GM18508 (cell line): Measurements from ENCODE around the gene ALOX15B.
"Not testable (repeated sequence)": the region's sequence is repeated elsewhere in the genome, so short reads cannot be mapped to it uniquely, and the experiment has no call there.

Source experiments
- ATAC-seq: cut with Tn5 transposase; IDR thresholded peaks from one replicate; pipeline ENCODE4 v1.9.1; 2021; ENCODE audit warnings: moderate number of reproducible peaks; ENCODE audit not compliant: insufficient read depth, unreplicated experiment

The ALOX15B gene

DNA sequence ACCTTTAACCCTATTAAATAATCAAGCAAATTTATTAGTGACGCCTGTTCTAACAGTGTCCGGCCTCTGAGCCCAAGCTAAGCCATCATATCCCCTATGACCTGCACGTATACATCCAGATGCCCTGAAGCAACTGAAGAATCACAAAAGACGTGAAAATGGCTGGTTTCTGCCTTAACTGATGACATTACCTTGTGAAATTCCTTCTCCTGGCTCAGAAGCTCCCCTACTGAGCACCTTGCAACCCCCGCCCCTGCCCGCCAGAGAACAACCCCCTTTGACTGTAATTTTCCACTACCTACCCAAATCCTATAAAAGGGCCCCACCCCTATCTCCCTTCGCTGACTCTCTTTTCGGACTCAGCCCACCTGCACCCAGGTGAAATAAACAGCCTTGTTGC is 23.0 kb downstream of the ALOX15B start:
- not testable (repeated sequence) for ATAC-seq

DNA sequence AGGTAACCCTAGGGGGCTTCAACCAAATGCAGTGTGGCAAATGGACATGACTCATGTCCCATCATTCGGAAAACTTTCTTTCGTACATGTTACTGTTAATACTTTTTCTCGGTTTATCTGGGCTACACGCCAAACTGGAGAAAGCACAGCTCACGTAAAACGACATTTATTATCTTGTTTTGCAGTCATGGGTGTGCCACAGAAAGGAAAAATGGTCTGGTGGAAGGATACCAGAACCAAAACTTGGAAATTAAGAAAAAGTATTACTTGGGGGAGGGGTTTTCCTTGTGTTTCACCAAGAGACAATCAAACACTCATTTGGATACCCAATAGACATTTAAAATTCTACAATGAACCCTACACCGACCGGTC is 23.6 kb downstream of the ALOX15B start:
- ATAC-seq: no peak

DNA sequence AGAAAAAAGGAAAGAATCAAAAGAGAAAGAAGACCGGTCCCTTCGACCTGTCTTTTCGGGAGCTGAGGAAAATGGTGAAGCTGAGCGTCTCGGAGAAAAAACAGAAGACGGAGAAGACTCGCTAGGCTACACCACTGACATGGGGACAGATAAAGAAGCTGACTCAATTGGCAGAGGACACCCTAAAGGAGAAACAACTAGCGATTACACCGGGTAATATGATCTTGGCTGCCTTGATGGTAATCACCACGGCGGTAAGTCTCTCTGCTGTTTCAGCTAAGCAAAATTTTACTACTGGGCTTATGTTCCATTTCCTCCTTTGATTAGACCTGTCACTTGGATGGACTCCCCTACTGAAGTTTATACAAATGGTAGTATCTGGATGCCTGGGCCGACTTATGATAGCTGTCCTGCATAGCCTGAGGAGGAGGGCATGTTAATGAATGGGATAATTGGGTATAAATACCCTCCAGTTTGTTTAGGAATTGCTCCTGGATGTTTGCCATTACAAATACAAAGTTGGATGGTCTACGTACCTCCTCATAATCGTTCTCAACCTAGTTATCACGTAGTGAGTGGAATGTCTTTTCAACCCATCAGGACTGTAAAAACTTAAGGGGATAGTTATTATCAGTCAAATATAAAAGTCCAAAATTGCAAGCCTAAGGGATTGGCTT is 24.1 kb downstream of the ALOX15B start:
- ATAC-seq: no peak

DNA sequence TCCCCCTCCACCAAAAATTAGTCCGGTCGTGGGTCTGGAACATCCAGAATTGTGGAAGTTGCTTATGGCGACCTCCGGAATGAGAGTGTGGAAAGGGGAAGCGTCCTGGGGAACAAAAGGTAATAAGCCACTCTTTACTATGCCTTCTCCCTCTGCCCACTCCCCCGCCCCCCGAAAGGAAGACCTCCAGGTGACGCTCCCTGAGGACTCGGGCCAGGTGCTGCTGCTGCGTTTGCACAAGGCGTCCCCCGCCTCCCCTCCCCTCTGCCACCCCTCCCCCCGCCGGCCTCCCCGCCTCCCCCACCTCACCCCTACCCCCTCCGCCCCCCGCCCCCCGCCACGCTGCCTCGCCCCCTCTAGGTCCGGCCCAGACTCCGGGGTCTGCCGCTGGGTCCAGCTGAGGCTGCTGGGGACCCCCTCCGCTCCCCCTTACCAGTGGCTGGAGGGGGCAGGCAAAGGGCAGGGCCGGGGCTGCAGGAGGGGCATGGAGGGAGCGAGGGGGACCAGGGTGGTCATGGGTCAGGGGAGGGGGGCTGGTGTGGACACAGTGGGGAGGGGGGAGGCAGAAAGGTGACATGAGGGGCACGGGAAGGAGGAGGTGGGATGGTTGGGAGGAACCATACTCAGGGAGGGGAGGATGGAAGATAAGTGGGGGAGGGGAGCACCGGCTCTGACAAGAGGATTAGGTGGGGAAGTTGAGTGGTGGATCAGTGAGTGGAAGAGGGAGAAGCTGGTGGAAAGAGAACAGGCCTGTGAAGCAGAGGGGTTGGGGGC is 25.1 kb downstream of the ALOX15B start:
- ATAC-seq: no peak

DNA sequence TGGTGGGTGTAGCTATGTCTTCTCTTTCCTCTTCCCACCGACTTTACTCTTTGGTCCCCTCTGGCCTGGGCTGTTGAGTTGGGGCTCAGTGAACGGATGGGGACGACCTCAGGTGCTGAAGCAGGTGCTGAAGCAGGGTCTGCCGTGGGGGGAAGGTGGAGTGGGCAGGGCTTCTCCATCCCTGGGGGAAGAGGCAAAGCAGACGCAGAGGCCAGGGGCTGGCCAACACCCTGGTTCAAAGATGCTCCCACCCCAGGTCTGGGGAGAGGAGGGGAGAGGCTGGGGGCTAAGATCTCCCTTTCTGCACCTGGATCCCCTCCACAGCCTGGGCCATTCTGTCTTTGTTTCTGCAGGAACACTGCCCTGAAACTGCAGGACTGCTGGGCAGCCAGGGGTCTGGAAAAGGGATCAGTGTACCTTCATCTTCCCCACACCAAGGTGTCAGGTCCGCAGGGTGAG is 25.7 kb downstream of the ALOX15B start:
- no peak for ATAC-seq

DNA sequence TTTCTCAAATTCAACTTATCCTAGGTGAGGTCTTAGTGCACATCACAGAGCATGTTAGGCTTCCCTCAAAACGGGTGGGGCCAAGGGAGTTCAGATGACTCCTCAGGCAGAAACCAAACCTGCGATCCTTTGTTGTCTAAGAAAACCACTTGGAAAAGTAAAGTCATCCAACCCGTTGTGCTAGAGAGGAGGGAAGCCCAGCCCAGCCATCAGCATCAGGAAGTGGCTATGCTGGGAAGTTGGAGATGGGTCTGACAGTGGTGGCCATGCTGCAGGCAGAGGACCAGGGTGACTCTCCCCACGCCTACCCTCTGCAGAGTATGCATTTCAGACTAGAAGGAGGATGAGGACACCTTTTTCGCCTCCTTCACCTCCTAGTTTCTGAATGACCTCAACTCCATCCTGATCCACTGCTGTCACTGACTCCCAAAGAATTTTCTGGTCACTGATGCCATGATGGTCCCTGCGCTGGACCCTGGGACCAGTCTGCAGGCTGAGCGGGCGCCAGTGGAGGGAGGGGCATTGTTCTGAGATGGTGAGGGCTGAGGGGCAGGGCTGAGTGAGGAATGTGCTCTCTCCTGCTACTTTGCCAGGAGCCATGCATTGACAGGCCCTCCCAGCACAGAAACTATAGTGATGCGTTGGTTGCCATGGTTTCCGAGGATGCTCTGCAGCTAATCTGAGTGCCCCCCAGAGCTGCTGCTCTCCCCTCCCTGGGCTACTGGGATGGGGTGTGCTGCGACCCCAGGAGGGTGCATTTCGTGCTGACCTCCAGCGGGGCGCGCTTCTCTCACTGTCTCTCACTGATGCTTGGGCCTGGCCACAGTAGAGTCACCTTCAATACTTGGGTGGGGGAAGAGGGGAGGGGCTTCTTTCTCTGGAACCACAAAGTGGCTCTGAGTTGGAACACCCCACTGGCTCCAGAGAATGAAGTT is 28.2 kb downstream of the ALOX15B start:
- ATAC-seq: no peak

DNA sequence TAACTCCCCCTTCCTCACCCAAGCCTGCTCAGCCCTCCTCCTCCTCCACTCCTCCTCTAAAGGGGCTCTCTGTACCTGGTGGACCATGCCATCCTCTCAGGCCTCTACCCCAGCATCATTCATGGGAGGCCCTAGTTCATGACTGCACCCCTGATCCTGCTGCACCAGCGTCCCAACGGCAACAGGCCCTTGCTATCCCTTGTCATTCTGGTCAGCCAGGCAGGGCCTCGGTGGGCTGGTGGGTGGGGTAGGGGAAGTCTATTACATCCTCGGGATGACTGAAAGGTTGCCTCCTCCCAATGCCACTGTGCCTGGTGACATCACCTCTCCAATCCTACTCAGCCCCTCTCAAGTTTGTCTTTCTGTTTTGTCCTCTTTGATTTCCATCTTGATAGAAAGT is 28.9 kb downstream of the ALOX15B start:
- ATAC-seq: no peak

GRCh38 chr17:8068736-8069586 is 30.1 kb downstream of the ALOX15B start:
- no peak for ATAC-seq

DNA sequence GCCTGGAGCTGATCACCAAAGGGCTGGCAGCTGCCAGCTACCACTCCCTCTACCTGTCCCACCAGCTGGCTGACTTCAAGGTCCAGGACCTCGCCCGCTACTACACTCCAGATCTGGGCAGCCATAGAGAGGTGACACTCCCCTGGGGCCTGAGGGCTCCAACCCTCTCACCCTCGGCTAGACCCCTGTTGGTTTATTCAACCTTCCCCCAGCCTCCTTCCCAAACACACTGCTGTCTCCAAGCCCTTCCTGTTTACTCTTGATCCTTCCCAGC is 30.7 kb downstream of the ALOX15B start:
- ATAC-seq: no peak

- no peak for ATAC-seq
Measured at GRCh38 chr17:8071496-8071895, 32.6 kb downstream of the ALOX15B start.

DNA sequence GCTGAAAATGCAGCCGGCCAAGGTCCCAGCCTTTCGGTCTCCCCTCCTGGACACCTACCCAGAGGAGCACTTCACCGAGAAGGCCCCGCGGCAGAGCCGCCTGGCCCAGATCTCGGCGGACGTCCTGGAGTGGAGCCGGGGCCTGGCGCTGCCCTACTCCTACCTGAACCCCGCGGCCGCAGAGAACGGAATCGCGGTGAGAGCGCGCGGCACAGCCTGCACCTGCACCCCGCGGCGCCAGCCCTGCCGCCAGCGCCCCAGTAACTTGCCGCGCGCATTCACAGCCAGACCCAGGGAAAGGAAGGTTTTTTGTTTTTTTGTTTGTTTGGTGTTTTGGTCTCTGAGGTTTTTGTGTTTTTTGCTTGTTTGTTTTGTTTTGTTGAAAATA is 33.5 kb downstream of the ALOX15B start:
- ATAC-seq: no peak

GRCh38 chr17:8072729-8073461 is 34.0 kb downstream of the ALOX15B start:
- ATAC-seq: no peak

- ATAC-seq: no peak
Measured at GRCh38 chr17:8073627-8074484, 35.0 kb downstream of the ALOX15B start.

DNA sequence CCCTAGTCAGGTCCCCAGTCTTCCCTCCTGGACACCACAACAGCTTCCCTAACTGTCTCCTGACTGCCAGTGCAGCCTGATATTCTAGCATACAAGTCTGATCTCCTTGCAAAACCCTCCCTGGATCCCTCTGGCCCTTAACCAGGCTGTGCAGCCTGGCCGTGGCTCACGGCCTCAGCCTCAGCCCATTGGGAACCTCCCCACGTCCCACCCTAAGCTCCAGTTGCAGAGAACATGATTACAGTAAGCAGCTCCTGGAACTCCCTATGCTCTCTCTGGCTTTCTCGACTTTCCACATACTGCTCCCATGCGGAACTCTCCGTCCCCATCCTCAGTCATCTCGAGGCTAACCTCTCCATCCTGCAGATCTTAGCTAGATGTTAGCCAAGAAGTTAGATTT is 35.7 kb downstream of the ALOX15B start:
- ATAC-seq: no peak

DNA sequence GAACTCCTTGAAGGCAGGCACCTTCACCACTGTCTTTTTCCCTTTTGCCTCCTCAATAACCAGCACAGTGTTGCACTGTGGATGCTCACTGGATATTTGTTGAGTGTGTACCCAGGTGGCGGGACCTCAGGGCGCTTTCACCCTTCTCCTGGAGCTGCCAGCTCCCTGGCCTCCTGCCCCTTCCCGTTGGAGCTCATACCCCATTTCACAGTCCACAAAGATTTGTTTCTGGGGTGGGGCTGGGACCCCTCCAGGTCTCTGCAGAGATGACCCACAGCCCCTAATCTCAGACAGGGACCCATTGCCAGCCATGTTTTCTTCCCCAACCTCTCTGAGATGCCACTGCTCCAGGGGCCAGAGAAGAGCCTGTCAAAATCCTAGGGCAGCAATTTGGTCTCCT is 36.2 kb downstream of the ALOX15B start:
- ATAC-seq: no peak

DNA sequence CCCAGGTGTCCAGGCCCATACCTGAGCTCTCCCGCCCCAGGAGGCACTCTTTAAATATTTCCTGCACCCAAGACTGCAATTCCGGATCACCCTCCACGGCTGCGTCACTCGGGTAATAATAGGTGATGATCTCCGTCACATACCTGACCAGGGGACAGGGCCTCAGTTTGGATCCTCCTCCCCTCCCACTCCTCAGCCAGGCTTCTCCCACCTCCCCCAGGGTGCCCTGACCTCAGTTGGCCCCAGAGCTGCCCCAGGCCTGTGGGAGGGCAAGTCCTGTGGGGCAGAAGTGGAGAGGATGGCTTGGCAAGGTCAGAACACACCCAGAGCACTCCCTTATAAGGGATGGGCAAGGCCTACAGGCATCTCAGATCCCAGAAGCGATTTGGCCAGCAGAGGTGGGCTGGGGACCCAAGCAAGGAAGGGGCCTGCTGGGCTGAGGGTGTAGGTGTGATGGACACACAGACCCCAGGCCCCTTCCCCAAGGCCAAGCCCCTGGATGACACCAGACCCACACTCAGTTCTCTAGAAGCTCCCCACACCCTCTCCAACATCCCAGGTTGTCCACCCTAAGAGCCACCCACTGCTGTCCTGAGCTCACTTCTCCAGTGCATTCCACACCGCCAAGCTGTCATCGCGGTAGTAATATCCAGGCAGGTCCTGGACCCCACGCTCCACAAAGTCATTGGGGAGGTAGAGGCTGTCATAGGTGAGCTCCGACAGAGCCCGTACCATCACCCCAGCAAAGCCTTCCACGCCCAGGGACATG is 36.9 kb downstream of the ALOX15B start:
- ATAC-seq: no peak

DNA sequence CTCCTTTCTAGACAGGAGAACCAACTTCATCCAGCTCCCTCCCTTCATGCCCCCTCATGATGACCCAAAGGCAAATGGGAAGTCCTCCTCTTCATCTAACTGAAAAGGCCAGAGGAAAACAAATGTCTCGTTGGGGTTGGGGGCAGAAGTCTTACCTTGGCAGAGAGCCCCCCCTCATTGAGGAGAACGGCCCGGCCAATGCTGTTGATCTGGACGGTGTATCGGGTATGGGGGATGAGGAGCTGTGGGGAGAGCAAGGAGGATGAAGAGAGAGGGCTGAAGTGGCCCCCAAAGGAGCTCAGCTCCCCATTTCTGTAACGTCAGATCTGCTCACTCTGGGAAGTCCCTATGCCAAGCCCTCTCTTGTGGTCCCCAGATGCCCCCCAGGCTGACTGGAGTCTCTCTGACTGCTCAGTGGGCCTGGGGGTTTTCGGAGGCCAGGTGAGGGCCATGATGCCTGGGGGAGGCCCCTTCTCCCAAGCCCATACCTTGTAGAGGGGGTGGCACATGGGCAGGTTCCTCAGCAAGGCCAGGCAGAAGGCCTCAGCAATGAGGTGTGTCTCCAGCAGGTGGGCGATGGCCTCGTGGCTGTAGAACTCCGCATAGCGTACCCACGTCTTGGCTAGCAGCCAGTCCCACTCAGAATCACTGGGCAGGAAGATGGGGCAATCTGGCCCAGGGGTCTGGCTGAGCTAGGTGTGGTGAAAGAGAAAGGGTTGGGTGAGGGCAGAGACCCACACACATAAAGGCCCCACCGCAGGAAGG is 37.8 kb downstream of the ALOX15B start:
- no peak for ATAC-seq
